Eye (tissue), 1 donor: ENCODE results near the gene MARCHF7.
"Not testable (repeated sequence)": the region's sequence is repeated elsewhere in the genome, so short reads cannot be mapped to it uniquely, and the experiment has no call there.

Experiments
- DNase-seq: peaks from one replicate; pipeline ENCODE4 v3.0.0-alpha.2; 2015

Gene MARCHF7

DNA sequence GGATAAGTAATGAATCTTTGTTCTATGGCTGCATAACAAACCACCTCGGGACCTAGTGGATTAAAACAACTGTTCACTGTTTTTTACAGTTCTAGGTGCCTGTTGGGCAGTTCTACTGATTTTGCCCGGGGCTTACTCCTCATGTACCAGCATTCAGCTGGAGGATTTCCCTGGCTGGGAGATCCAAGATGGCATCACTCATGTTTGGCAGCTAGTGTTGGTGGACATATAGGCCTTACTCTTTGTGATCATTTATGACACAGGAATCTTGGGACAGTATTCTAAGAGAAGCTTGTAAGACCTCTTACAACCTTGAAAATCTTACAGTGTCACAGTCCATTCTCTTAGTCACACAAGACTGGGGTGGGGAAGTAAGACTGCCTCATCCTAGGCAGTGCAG is 4.6 kb downstream of the MARCHF7 start:
- DNase-seq: no peak

DNA sequence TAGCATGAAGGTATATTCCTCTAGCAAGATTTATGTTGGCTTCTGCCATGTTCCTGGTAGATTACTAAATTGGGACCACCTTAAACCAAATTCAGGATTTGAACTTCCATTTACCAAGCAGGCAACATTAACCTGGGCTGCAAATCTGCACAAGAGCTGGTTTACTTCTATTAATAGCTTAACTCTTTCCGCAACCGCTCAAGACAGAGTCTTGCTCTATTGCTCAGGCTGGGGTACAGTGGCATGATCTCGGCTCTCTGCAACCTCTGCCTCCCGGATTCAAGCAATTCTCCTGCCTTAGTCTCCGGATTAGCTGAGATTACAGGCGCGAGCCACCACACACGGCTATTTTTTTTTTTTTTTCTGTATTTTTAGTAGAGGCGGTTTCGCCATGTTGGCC is 8.4 kb downstream of the MARCHF7 start:
- DNase-seq: no peak

DNA sequence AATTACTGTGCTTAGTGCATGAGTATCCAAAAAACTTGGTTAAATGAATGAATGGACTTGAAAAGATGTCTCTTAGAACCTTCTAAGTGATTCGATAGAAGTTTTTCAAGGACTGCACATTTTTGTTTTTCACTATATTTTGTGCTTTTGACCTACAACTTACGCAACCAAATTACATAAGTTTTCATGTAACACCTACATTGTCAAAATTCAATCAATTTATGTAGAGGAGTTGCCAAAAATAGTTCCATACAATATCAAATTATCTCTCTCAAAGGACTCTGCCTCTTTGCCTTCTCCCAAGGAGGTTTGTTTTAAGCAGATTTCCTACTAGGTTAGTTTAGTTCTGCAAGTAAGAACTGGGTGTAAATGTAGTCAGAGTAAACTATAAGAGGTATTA is 10.3 kb downstream of the MARCHF7 start:
- DNase-seq: no peak

DNA sequence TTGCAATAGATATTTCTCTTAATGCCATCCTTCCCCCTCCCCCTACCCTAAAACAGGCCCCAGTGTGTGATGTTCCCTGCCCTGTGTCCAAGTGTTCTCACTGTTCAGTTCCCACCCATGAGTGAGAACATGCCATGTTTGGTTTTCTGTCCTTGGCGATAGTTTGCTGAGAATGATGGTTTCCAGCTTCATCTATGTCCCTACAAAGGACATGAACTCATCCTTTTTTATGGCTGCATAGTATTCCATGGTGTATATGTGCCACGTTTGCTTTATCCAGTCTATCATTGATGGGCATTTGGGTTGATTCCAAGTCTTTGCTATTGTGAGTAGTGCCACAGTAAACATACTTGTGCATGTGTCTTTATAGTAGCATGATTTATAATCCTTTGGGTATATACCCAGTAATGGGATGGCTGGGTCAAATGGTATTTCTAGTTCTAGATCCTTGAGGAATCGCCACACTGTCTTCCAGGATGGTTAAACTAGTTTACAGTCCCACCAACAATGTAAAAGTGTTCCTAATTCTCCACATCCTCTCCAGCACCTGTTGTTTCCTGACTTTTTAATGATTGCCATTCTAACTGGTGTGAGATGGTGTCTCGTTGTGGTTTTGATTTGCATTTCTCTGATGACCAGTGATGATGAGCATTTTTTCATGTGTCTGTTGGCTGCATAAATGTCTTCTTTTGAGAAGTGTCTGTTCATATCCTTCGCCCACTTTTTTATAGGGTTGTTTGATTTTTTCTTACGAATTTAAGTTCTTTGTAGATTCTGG is 12.7 kb downstream of the MARCHF7 start:
- not testable (repeated sequence) for DNase-seq

DNA sequence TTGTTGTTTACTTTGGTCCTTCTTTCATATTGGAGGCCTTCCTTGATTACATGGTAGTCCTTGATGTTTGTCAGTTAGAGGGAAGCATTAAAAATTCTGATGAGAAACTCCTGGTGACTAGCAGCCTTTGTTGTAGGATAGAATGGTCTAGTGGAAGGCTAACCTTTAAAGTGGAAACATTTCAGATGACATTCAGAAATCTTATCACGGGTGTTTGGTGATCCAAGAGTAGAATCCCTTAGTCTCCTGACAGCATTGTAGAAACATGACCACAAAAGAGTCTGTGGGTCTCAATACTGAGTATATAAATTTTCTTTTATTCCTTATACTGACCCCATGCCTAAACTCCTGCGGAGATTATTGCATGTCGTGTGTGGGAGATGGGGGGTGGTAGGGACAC is 13.4 kb downstream of the MARCHF7 start:
- no peak for DNase-seq

DNA sequence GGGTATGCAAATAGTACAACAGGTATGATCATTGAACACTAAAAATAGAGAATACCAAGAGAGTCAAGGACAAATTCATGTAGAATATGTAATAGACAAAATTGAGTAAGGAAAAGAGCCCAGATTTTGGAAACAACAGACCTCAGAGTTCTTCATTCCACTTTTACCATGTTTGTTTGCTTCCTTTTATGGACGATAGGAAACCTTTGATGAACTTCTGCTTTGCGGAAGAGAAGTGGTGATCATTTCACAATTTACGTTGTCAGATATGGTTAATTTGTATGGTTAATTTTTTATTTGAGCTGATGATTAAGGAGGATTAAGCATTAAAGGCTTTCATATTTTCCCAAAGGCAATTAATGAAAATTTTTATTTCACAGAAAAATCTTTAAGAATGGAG is 16.3 kb downstream of the MARCHF7 start:
- no peak for DNase-seq

DNA sequence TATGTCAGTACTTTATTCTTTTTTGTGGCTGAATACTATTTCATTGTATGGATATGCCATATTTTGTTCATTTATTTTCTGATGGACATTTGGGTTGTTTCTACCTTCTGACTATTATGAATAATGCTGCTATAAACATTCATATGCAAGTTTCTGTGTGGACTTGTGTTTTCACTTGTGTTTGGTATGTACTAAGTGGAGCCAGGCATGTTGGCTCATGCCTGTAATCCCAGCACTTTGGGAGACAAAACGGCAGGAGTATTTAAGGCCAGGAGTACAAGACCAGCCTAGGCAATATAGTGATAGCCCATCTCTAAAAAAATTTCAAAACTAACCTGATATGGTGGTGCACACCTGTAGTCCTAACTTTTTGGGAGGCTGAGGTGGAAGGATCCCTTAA is 23.3 kb downstream of the MARCHF7 start:
- no peak for DNase-seq

DNA sequence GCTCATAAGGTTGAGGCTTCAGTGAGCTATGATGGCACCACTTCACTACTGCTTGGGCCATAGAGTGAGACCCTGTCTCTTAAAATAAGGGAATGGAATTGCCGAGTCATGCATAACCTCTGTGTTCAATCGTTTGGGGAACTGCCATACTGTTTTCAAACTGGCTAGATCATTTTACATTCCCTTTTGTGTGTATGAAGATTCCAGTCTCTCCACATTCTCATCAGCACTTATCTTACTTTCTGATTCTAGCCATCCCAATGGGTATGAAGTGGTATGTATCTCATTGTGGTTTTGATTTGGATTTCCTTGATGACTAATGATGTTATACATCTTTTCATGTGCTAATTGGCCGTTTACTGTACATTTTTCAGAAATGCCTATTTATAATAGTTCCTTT is 23.7 kb downstream of the MARCHF7 start:
- no peak for DNase-seq

DNA sequence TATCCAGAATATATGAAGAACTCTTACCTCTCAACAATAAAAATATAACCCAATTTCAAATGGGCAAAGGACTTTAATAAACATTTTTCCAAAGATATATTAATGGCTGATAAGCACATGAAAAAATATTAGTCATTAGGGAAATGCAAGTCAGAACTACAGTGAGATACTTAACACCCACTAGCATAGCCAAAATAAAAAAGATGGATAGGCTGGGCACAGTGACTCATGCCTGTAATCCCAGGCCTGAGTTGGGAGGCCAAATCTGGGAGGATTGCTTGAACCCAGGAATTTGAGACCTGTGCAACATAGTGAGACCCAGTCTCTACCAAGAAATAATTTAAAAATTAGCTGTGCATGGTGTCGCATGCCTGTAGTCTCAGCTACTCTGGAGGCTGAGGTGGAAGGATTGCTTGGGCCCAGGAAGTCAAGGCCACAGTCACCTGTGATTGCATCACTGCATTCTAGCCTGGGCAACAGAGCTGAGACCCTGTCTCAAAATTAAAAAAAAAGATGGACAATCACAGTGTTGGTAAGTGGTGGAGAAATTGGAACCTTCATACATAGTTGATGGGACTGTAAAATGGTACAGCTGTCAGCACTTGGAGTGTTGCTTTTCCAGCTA is 25.1 kb downstream of the MARCHF7 start:
- no peak for DNase-seq

DNA sequence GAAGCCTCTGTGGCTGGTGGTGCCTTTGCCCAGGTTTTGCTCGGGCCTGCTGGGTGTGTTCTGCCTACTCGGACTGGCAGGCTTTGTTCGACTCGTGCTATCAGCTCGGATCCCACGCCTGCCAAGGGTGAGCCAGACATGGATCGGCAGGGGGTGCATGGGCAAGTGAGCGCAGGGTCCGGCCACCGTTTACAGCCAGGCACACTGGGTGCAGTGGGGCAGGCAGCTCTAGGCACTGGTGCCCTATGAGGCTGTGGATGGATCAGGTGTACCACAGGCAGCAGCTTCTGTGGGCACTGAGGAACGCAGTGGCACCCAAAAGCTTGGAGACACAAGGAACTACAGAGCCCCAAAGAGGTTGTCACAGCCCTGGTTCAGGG is 25.6 kb downstream of the MARCHF7 start:
- no peak for DNase-seq

DNA sequence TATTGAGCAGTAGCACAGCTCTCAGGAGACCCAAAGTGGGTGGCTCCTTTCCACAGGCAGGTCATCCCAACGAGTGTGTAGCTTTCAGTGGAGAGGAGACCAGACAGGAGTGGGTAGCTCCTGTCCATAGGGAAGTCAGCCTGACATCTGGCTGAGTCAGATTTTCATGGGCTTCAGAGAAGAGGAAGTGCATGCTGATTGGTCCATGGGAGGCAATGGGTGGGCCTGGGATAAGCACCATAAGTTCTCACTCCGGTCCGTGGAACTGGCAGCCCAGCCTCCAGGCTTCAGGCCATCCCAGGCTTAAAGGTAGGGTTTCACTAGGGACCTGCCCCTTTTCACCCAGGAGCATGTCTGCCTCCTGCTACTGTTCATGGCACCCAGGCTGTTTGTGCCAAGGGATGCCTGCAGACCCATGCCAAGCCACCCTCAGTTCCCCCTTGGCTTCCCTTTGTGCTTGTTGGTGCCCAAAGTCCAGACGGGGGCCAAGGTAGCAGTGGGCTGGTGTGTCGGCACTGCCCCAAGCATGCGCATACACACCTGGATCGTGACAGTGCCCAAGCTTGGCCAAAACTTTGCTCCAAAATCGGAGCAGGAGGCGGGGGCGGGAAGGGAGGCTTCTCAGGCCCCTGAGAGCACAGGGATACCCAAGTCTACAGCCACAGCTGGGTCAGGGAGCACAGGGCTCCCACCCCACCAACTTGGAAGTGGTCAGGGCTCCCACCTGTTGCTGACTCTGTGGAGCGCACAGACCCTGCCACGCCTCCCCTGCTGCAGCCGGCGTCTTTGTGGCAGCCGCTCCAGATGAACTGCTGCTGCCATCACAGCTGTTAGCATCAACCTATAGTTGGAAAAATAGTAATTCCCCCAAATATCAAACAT is 26.4 kb downstream of the MARCHF7 start:
- DNase-seq: no peak

DNA sequence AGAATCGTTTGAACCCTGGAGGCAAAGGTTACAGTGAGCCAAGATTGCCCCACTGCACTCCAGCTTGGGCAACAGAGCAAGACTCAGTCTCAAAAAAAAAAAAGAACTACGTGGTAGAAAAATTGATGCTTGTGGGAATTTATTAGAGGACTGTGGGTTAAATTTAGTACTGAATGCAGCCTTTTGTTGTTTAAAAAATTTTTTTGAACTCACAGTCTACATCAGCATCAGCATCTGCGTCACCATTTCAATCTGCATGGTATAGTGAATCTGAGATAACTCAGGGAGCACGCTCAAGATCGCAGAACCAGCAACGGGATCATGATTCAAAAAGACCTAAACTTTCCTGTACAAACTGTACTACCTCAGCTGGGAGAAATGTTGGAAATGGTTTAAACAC is 30.5 kb downstream of the MARCHF7 start:
- no peak for DNase-seq

DNA sequence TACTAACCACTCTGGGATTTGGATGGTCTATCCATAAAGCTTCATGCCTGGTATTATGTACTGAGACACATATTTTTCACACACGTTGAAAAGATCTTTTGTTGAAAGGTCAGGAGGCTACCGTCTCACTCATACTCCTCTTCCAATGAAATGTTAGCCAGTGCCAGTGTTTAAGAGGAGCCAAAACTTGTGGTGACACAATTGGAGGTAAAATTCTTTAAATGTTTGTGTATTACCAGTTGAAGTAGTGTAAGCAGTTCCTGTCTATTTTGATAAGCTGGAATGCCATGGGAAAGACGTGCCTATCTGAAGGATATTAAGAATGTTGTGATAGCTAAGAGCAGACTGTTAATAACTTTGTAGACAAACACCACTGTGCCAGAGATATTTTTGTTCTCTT is 32.1 kb downstream of the MARCHF7 start:
- no peak for DNase-seq

DNA sequence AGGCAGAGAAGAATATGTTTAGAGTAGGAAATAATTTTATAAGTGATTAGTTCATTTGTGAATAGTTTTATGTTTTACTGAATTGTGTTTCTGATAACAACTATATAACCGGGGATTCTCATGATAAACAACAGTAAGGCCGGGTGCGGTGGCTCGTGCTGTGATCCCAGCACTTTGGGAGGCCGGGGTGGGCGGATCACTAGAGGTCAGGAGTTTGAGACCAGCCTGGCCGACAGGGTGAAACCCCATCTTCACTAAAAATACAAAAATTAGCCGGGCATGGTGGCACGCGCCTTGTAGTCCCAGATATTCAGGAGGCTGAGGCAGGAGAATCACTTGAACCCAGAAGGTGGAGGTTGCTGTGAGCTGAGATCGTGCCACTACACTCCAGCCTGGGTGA is 32.9 kb downstream of the MARCHF7 start:
- not testable (repeated sequence) for DNase-seq

DNA sequence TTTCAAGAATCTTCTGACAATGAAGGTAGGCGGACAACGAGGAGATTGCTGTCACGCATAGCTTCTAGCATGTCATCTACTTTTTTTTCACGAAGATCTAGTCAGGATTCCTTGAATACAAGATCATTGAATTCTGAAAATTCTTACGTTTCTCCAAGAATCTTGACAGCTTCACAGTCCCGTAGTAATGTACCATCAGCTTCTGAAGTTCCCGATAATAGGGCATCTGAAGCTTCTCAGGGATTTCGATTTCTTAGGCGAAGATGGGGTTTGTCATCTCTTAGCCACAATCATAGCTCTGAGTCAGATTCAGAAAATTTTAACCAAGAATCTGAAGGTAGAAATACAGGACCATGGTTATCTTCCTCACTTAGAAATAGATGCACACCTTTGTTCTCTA is 35.8 kb downstream of the MARCHF7 start:
- DNase-seq: no peak

DNA sequence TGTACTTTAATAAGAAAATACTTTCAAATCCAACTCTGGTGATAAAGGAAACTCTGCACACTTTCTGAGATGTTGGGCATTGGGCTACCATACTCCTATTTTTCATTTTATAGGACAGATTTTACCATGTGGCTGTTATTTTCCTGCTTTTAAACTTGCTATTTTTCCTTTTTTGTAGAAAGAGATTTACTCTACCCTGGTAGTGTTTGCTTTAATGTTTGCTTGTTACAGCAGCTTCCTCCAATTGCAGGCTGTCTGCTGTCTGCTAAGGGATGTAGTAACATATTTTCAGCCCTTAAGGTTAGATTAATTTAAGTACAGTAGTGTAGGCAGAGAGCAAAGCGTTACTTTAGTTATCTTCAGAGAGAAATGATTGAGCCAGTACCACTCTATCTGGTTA is 38.6 kb downstream of the MARCHF7 start:
- DNase-seq: no peak

DNA sequence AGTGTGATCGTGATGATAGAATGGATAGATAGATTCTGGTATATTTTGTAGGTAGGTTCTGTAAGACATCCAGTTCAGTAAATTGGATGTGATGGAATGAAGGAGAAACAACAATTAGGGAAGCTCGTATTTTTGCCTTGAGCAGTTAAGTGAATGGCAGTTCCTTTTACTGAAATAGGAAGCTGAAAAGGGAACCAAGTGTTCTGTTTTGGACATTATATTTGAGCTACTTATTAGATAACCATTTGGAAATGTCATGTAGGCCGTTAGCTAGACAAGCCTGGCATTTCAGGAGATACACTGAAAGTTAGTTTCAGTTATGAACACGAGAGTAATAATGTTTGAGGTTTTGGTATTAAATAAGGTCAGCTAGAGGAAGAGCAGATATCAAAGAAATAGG is 41.5 kb downstream of the MARCHF7 start:
- DNase-seq: no peak

DNA sequence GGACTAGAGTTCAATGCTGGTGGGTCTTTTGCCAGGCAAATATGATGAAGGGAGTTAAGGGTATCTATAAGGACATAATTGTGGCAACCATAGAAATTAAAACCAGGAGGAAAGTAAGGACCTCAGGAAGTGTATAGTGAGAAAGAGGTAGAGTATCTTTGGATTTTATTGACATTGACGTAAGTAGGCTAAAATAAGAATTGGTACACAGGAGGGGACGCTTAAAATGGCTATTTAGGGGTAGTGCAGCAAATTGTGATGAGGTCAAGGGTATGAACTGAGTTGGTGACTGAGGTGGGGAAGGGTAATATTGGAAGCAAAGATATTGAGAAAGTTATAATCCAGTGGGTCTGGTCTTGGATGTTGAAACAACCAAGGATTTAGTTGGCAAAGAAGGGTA is 42.7 kb downstream of the MARCHF7 start:
- no peak for DNase-seq

DNA sequence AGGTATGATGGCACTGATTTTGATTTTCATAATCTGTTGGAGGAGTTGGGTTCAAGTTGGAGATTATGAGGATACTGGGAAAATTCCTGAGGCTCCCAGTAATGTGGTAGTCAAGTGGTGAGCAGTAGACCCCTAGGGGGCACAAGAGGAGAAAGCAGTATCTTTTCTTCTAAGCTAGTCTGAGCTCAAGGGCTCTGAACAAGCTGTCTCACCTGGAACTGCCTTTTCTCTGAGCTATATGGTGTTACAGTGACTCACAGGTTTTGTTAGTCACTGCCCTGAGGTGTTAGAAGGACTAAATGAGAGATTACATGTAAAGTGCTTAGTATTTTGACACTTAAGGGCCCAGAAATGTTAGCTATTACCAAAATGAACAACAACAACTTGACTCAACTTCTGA is 43.5 kb downstream of the MARCHF7 start:
- no peak for DNase-seq

DNA sequence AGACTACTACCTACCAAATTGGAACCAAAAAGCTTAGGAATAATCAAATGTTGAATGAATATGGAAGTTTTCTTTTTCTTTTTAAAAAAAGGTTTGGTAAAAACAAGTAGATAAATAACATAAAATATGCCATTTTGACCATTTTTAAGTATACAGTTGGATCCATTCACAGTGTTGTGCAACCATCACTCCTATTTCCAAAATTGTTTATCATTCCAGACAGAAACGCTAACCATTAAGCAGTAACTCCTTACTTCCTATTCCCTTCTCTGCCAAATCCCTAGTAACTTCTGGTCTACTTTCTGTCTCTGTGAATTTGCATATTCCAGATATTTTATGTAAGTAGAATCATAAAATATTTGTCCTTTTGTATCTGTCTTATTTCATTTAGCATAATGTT is 45.9 kb downstream of the MARCHF7 start:
- no peak for DNase-seq

DNA sequence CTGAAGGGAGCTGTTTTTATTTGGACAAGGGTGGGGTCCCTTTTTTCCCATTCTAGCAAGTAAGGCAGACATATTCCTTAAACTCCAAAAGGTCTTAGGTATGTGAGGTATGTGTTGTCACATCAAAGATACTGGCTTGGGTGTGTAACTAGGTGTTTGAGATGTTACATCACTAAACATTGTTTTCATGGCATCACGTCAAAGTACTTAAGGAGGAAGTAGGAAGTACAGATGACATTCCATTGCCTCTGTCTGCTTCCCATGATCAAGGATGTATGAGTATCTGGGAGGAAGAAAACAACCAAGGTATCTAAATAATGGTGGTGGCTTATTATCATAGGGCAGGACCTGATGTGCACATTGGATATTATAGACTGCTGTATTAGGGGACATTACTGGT is 46.4 kb downstream of the MARCHF7 start:
- DNase-seq: no peak

DNA sequence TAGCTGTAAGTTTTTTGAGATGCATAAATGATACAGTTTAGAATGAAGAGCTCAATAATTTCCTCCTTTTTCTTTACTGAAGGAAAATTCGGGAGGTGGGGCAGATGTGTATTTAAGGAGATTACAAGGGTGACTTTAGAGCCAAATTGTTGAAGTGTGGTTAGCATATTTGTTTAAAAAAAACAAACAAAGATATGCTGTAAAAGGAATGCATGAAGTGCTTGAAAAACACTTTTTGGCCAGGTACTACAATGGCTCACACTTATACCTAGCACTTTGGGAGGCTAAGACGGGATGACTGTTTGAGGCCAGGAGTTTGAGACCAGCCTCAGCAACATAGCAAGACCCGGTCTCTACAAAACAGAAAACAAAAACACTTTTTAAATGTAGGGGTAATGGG is 47.3 kb downstream of the MARCHF7 start:
- no peak for DNase-seq

DNA sequence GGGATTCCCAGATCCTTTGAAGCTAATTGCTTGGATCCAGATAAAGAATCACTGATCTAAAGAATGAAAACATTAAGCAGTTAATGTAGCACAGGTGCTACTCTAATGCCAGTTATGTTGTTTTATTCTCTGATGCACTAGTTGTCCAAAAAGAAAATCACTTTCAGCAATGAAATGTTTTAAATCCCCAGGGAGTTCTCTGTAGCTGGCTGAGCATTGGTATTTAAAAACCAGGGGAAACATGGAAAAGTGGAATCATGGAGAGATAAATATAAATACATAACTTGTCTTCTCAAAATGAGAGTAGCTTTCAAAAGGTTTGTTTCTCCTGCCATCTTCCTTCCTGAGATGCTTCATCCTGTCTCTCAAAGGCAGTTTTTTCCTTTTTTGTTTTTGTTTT is 48.0 kb downstream of the MARCHF7 start:
- DNase-seq: no peak

DNA sequence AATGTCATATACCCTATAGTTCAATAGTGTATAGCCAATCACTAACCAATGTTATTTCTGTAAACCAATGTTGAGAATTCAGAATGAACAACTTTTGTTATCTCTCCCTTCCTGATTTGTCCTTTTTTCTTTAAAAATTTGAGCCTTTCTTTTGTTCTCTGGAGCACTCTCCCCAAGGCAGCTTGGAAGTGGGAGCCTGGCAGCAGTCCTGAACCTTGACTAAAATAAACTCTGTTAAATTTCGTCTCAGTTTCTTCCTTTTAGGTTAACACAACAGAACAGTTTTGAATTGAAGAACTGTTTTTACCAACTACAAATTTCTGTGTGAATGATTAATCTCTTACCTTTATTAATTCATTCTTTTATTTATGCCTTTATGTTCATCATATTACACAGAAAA is 49.8 kb downstream of the MARCHF7 start:
- no peak for DNase-seq
